Adrenal gland (tissue), 12 donors: ENCODE measurements around the gene CCDC83. TPM values are rescaled to one million over a fixed set of nuclear protein-coding genes. Genes with fewer than 3 reads are reported as not detected.
"Not testable (repeated sequence)": the region's sequence is repeated elsewhere in the genome, so short reads cannot be mapped to it uniquely, and the experiment has no call there.

Experiments used
- DNase-seq, 7 donors: peaks; one replicate each; pipeline ENCODE4 v3.0.0-alpha.2; 2019 to 2020
- H3K27ac ChIP-seq, 5 donors: fragments of 200-600 bp; sonication (generic) in 4 of 5; 1 replicate in 3 of 5; 2 replicates in 2 of 5; pipeline versions ENCODE4 v1.5.1 to v1.8.0; 2016 to 2020; ENCODE audit warnings: mild to moderate bottlenecking in 1 of 5
- H3K27me3 ChIP-seq: fragments of 200-600 bp; 2 replicates; pipeline ENCODE4 v1.8.0; 2021
- H3K36me3 ChIP-seq, 2 donors: fragments of 200-600 bp; replicated peaks in 1 of 2; 1 replicate in 1 of 2; 2 replicates in 1 of 2; pipeline versions ENCODE4 v1.5.1 to v1.8.0; 2018 to 2022
- H3K4me1 ChIP-seq, 2 donors: fragments of 200-600 bp; replicated peaks in 1 of 2; 1 replicate in 1 of 2; 2 replicates in 1 of 2; pipeline versions ENCODE4 v1.5.1 to v1.8.0; 2018 to 2021
- H3K4me3 ChIP-seq, 4 donors: fragments of 200-600 bp; sonication (generic) in 3 of 4; one replicate each; pipeline ENCODE4 v1.5.1; 2016 to 2018
- H3K9me3 ChIP-seq, 3 donors: fragments of 200-600 bp; sonication (generic) in 1 of 3; replicated peaks in 1 of 3; 1 replicate in 2 of 3; 2 replicates in 1 of 3; pipeline versions ENCODE4 v1.5.1 to v1.8.0; 2016 to 2021
- POLR2A ChIP-seq, 2 donors: fragments of 450-650 bp; IDR thresholded peaks; one replicate each; pipeline ENCODE4 v1.6.1; 2017; ENCODE audit warnings: antibody characterized with exemption in 2 of 2, mild to moderate bottlenecking in 2 of 2, moderate library complexity in 1 of 2
- WGBS, 4 donors: extraction: QIAGEN DNeasy Blood & Tissue Kit in 2 of 4; methylation state at CpG; one replicate each; pipeline versions ENCODE4 v1.1.5 to v1.1.7; 2013 to 2017; 5-methylcytosine and 5-hydroxymethylcytosine counted together
- intact Hi-C, 2 donors: fragments of 100-400 bp; cut with DNase I; formaldehyde crosslinking; loops; one replicate each; pipeline versions ENCODE4 v1.14.1 to v1.15.0; 2022 to 2023
- polyA plus RNA-seq, 3 donors: library from polyadenylated mRNA; stranded (reverse); fragments of 200-250 nt in 2 of 3; fragments of 350-450 nt in 1 of 3; fragmentation: Illumina TruSeq in 1 of 3; extraction: RNeasy Lipid Tissue Mini Kit (QIAGEN cat#74804) in 1 of 3; gene quantifications; one replicate each; pipeline ENCODE4 v1.2.3, GENCODE V29; 2013 to 2014
- total RNA-seq, 9 donors: library from RNA; depleted of rRNA in 4 of 9; stranded (reverse); fragments of >200 nt in 4 of 9; fragments of 120-200 nt in 1 of 9; fragmentation: NEBNext Ultra II Directional in 1 of 9; extraction: Animal tissue kit (Norgen Biotek cat#: 25700) in 1 of 9; gene quantifications; one replicate each; pipeline versions ENCODE4 v1.1.0 to v1.2.4, GENCODE V29; 2013 to 2023
- TF ChIP-seq, protein P1 (sequence below), 6 experiments: fragments of 450-650 bp in 4 of 6; fragments of 200-600 bp in 2 of 6; sonication (generic) in 1 of 6; IDR thresholded peaks; 1 replicate in 5 of 6; 2 replicates in 1 of 6; pipeline versions ENCODE4 v1.5.1 to v1.8.0; 2016 to 2021; ENCODE audit warnings: antibody characterized with exemption in 6 of 6, mild to moderate bottlenecking in 2 of 6, moderate library complexity in 1 of 6
- donor health status: healthy with polysubstance abuse.
- donor health status: Bipolar disorder and iron deficiency.
- donor health status: DM: yes; HTN: yes; CAD: no.
- donor health status: DM: no; HTN: no; CAD: no.
- donor health status: DM: no; HTN: no; CAD: no.
- donor health status: DM: yes; HTN: yes; CAD: no.

The CCDC83 gene
- total and polyA plus RNA-seq, 12 donors: not detected

DNA sequence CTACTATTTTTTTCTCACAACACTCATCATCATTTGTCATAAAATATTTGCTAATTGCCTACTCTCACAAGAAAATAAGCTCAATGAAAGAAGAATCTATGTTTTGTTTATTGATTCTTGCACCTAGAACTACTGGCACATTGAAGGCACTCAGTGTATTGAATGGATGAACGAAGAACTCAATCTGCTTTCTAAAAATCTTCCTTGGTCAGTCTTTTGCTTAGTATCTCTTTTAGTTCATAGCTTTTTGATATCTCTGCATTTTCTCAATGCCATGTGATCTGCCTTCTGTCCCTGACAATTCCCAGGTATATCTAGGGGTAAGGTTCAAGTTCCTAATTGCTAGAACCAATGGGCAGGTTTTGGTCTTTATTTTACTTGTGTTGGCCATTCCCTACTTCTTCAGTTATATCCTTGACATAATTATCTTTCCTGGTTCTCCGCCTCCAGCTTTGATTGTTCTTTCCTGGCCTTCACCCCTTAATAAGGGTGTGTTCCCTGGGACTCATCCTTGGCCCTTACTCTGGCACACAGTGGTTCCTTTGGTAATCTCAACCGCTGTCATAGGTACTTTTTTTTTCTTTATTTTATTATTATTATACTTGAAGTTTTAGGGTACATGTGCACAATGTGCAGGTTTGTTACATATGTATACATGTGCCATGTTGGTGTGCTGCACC lies 96.4 kb downstream of the CCDC83 start:
- WGBS, 4 donors: 88 to 95% (median 92%) methylated on average over 3 of the region's 3 CpGs
- DNase-seq: no peak
- TF ChIP-seq, protein P1, sequence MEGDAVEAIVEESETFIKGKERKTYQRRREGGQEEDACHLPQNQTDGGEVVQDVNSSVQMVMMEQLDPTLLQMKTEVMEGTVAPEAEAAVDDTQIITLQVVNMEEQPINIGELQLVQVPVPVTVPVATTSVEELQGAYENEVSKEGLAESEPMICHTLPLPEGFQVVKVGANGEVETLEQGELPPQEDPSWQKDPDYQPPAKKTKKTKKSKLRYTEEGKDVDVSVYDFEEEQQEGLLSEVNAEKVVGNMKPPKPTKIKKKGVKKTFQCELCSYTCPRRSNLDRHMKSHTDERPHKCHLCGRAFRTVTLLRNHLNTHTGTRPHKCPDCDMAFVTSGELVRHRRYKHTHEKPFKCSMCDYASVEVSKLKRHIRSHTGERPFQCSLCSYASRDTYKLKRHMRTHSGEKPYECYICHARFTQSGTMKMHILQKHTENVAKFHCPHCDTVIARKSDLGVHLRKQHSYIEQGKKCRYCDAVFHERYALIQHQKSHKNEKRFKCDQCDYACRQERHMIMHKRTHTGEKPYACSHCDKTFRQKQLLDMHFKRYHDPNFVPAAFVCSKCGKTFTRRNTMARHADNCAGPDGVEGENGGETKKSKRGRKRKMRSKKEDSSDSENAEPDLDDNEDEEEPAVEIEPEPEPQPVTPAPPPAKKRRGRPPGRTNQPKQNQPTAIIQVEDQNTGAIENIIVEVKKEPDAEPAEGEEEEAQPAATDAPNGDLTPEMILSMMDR (IDR thresholded peaks at IDR 0.05): no peak
- no peak for TF ChIP-seq POLR2A (IDR thresholded peaks at IDR 0.05)
- Histone ChIP-seq H3K4me3 (no peak overlapping the region), H3K27me3 (no peaks in the 10 kb centered on the region), H3K27ac (no peak overlapping the region), H3K9me3 (no peaks in the 10 kb centered on the region), H3K36me3 (peaks cover 0 to 6% of the 10 kb centered on the region in 2 donors), H3K4me1 (peaks cover 22 to 46% of the 10 kb centered on the region in 2 donors)
- intact Hi-C loops: no loop called here

DNA sequence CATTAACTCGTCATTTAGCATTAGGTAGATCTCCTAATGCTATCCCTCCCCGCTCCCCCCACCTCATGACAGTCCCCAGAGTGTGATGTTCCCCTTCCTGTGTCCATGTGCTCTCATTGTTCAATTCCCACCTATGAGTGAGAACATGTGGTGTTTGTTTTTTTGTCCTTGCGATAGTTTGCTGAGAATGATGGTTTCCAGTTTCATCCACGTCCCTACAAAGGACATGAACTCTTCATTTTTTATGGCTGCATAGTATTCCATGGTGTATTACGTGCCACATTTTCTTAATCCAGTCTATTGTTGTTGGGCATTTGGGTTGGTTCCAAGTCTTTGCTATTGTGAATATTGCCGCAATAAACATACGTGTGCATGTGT lies 96.9 kb downstream of the CCDC83 start:
- H3K4me3 ChIP-seq, DNase-seq, H3K27me3 ChIP-seq, H3K27ac ChIP-seq, H3K9me3 ChIP-seq, H3K36me3 ChIP-seq, intact Hi-C loops: not testable (repeated sequence)
- H3K4me1 ChIP-seq: peaks cover 25 to 42% of the 10 kb centered on the region in 2 donors
- 88 to 98% (median 93%) methylated on average over 7 of the region's 7 CpGs for WGBS, 4 donors

DNA sequence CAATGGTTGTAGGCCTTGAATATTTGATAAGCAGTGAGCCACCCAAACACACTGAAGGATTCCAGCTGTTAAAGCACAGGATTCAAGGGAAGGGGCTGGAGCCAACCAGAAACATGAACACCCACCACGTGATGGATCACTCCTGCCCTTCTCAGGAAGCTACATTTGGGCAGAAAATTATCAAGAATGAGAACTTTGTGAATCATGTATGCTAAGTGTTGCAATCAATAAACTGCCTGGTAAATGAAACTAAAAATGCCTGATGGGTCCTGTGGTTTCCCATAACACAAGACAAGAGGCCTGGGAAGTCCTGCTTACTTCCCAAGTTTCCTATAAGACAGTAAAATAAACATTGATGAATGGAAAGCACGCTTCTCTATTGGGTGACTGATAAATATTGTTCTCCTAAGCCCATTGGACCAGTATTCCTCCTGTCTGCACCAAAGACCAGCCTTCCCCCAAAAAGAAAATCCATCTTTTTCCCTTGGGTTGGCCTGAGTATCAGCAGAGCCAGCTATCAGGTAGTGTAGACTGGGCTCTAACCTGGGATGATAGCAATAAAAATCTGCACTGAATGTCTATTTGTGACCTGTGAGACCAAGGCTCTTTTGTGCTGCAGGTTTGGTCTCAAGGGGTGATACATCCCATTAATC lies 98.4 kb downstream of the CCDC83 start:
- DNase-seq: no peak
- Histone ChIP-seq H3K4me3 (no peak overlapping the region), H3K27ac (peak overlapping the region in 1 of 5 donors; percentile 7), H3K27me3 (no peaks in the 10 kb centered on the region), H3K9me3 (no peaks in the 10 kb centered on the region), H3K4me1 (peaks cover 21 to 27% of the 10 kb centered on the region in 2 donors), H3K36me3 (peaks cover 0 to 19% of the 10 kb centered on the region in 2 donors)
- WGBS, 4 donors: 42 to 79% (median 56%) methylated on average over 2 of the region's 2 CpGs
- no peak for TF ChIP-seq POLR2A (IDR thresholded peaks at IDR 0.05)
- TF ChIP-seq, protein P1 (IDR thresholded peaks at IDR 0.05): no peak
- intact Hi-C loops: no loop called here

DNA sequence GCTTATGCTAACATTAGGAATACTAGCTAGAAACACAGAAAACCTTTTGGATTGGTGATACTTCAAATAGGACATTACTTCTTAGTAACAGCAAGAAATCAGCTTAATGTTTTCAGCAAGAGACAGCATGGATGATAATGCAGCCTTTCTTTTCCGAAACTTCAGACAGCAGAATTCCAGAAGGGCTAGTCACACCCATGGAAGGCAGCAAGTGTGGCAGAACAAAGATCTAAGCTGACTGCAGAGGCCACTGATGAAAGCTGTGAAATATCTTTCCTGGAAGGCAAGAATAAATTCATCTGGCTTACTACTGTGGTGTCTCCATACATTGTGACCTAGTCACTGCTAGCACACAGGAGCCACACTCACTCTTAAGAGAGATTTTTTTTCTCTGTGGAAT lies 100.3 kb downstream of the CCDC83 start:
- TF ChIP-seq POLR2A (IDR thresholded peaks at IDR 0.05): no peak
- TF ChIP-seq, protein P1 (IDR thresholded peaks at IDR 0.05): no peak
- DNase-seq: peak in 5 of 7 donors; percentile 37 to 60 (median 53)
- no peaks in the 10 kb centered on the region for H3K27me3 ChIP-seq
- intact Hi-C loops: no loop called here
- peak overlapping the region in 1 of 4 donors; percentile 11 for H3K4me3 ChIP-seq
- H3K27ac ChIP-seq: peak overlapping the region in 4 of 5 donors; percentile 41 to 82 (median 62)
- WGBS, 4 donors: 21 to 46% (median 30%) methylated on average over 1 of the region's 1 CpG
- H3K4me1 ChIP-seq: peaks cover 21 to 26% of the 10 kb centered on the region in 2 donors
- no peaks in the 10 kb centered on the region for H3K9me3 ChIP-seq
- peaks cover 0 to 21% of the 10 kb centered on the region in 2 donors for H3K36me3 ChIP-seq
